Stimulated activated CD8-positive, alpha-beta memory T cell treated with anti-CD3 and anti-CD28 coated beads, Interleukin-4, amount 100 ng/mL, for 48 hours (primary cell): ENCODE measurements around the gene ADD2.

Experiments
- DNase-seq: peaks from one replicate; pipeline ENCODE4 v3.0.0-alpha.2; 2020

Gene ADD2

DNA sequence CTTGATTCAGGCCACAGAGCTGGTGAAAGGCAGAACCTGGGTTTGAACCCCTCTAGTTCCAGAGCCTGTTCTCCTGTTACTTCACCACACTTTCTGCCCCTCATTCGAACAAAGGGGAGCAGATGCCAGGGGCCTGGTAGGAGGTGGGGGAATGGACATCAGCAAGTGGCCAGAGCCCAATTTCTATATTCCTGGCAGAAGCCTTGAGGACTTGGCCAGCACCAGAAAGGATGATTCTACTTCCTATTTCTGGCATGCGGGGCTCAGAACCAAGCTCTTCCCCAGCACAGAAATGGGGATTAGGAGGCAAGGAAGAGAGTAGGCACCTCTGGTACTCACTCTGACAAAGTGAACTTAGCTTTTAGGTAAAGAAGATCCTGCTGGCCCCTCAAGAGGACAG is 49.3 kb downstream of the ADD2 start:
- no peak for DNase-seq

DNA sequence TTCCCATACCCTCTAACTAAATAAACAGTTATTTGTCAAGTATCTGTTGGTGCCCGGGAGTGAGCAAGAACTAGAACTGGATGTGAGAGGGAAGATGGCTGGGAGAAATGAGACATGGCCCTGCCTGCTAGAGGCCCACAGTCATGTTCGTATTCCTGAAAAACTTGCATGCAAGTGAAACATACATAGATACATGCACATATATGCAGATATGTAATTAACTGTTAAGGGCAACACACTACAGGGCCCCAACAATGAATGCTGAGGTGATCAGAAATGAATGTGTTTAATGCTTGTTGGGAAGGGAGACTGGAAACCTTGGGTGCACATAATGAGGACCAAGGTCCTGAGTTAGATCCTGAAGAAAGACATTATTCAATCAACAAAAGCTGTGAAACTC is 49.8 kb downstream of the ADD2 start:
- no peak for DNase-seq

DNA sequence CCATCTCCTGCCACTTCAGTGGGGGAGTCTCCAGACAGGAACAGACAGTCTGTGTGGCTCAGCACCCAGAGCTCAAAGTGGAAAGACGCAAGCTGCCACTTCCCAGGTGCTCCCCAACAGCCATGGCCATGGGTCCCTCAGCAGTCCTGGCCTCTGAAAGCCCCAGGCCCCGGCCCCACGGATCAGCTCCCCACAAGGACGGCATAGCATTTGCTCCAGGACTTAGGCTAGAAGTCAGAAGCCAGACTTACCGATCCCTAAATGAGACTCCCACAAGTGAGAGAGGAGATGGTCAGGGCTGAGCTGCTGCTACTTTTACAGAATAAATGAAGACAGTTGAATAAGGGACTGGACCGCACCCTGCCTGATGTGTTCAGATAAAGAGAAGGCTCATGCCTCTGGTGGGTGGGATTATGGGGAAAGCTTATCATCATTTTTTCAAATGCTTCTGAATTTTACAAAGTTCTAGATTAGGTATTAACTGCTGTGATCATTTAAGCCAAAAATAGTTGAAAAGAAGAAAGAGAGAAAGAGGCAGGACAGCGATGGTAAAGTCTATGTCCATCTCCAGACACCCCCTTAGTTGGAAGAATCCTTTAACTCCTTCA is 50.5 kb downstream of the ADD2 start:
- DNase-seq, result no peak

DNA sequence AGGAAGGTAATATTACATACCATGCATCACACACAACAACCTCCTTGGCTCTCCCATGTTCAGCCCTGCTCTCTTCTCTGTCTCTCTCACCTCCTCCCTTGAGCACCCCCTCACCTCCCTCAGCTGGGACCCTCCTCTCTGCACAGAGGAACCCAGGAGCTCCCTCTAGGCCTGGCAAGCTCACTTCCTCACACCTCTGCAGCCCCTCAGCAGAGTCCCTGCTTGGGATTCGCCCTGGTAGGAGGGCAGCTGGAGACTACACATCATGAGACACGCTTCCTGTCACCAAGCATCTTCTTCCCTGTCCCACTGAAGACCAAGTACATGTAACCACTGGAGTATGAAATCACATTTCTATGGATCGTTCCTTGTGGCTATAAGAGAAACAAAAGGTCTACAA is 51.0 kb downstream of the ADD2 start:
- no peak for DNase-seq

DNA sequence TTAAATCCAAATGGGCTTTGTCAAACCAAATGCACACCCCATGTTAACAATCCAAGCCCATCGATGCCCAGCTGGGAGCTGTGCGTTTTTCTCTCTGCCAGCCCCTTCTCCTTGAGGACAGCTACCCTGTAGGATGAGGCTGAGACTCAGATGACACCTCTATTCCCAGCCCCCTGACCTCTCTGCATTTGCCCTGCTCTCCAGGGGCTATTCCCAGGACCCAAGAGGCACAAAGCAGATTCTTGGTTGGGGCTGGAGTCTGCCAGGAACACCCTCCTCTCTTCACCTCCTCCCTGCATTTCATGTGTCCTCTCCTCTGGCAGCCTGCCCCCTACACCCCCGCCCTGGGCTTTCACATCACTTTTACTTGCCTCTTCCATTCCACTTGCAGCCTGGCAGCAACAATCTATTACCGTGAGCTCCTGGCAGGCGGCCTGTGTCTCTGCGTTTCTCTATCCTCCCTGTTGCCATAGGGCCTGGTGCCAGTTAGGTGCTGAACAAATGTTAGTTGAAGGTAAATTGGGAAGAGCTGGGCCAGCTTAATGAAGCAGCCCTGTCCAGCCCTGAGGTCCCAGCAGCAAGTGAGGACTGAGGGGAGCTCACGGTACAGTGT is 51.8 kb downstream of the ADD2 start:
- DNase-seq, result no peak

DNA sequence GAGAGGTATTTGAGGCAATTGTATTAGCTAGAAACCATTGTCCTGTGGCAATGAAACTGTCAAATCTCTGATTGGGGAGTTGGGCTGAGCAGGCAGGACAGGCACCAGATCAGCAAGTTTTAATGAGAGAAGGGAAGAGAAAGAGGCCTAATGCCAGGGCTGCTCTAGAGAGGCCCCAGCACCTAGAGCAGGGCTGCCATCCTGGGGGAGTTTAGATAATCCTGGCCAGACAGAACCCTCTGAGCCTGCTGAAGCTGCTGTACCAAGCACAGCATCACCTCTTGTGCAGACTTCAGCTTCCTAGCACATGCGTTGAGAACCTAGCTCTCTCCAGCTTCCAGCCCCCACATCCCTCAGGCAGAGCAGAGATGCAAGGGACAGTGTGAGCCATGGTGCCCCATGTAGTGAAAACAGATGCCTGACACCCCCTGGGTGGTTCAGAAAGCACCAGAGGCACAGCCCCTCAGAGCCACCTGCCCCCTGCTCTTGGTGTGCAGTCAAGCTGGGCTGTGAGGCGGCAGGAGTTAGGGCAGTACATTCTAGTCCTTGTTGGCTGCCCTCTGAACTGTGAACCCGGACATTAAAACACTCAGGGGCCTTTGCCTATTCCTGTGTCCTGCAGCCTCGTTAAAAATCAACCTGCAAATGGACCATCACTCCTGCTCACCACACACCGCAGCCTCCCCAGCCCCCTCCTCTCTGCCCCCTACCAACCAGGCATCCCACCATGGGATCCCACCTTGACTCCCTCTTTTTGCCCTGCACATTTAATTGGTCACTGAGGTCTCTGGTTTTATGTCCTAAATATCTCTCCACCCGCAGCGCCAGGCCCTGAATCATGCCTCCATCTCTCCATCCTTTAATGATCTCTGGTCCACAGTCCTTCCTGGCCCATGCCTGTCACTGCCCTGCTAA is 52.7 kb downstream of the ADD2 start:
- DNase-seq, result no peak

DNA sequence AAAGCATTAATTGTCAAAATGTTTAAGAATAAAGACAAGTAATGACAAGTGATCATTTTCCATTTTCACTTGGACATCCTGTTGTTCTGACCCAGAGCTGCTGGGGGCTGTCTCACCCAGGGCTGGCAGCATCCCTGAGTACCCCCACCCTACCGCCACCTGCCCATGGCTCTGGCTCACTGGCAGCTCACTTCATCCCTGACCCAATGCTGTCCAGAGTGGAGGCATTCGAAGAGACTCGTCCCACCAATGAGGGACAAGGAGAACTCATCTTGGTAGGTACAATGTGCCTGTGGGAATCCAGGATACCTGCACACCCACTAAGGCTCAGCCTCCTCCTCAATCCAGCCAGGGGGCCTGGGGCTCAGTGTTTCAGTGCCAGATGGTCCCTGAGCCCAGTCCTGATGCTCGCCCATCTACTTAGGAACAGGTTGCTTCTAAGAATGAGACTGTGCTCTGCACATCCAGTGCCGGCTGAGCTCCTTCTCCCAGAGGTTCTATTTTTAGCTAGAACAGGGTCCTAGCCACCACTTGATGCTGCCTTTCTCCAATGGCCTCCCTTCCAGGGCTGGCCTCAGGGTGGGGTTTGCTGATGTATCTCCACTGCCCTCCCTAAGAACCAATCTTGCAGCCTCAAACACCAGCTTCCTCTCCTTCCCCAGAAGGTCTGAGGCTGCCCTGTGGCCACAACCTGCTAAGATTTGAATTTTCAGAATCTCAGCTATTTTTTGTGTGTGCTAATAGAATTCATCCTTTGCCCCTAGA is 53.7 kb downstream of the ADD2 start:
- DNase-seq, result no peak

DNA sequence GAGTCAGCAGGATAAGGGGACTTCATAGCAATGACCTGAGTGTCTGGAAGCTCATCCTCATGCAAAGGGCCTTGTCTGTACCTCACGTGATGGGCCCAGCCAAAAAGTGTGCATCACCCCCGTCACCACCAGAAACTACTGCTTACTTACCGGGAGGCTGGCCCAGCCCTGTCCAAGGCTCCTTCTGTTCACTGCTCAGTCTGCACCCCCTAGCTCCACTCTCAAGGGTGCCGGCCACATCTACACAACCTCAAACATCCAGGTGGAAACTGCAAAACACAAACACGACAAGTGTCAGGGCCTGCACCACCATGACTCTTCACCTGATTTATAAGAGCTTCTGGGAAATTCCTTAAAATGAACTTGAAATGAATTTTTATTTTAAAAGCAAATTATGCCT is 55.1 kb downstream of the ADD2 start:
- no peak for DNase-seq

DNA sequence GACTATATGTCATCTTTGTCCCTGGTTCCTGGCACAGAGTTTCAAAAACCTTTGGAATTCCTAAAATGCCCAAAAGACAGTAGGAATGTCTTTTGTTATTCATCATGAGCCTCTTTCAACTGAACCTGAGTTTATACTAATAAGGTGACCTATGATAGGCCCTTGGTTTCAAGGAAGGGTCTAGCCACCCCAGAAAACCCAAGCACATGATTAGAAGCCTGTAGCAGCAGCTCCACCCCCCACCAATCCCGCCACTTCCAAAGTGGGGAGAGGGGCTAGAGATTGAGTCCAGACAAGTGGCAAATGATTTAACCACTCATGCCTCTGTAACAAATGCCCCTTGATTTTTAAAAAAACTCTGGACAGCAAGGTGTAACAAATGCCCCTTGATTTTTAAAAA is 56.8 kb downstream of the ADD2 start:
- DNase-seq, result no peak

DNA sequence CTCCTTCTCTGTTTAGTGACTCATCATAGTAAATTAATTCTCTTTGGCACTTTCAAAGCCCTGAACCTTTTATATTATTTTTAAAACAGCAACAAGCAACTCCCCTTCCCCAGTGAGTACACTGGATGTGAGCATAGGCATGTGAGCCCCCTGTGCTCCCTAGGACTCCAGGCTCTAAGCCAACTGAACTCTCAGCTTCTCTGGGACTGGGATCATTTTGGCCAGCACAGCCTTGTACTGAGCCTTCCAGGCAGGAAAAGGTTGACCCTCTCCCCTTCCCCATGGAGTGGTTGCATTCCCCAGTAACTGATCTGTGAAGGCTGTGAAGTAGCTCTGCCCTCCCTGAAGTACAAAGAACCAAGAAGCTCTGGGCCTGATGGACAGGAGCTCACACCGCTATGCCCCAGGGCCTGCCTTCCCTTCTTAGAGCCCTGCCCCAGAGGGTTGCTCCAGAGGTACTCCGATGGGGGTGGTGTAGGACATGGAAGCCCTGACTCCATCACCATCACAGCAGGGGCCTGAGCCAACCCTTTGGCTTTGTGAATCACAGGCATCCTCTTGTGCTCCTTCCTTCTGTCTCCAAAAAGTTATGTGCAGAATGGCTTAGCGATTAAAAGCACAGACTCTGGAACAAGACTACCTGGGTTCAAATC is 57.8 kb downstream of the ADD2 start:
- DNase-seq, result no peak

DNA sequence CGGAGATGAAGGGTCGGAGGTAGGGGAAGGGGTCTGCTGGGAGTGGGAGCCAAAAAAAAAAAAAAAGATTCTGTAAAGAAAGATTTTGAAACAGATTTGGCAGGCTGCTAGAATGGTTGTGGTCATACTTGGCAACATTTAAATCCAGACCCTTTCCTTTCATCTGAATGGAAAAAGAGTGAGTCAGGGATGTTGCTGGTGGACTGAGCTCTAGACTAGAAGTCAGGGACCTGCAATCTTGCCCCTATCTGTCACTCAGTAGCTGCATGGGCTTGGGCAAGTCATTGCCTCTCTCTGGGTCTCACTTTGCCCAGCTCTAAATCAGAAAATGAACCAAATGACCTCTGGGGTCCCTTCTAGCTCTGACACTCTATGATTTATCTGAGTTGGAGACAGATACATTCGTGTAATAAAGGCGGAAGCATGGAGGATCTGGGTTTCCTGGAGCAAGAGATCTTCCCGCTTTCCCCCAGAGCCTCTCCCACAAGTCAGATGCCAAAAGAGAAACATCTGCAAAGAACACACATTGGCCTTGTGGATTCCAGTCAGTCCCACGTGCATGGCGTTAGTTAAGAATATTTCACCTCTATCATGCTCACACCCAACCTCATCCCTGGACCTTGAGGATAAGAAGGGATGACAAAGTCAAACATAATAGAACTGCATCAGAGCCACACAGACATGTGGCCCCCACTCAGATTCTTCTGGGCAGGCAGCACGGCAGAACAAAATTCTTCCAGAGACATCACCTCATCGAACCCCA is 58.5 kb downstream of the ADD2 start:
- no peak for DNase-seq

DNA sequence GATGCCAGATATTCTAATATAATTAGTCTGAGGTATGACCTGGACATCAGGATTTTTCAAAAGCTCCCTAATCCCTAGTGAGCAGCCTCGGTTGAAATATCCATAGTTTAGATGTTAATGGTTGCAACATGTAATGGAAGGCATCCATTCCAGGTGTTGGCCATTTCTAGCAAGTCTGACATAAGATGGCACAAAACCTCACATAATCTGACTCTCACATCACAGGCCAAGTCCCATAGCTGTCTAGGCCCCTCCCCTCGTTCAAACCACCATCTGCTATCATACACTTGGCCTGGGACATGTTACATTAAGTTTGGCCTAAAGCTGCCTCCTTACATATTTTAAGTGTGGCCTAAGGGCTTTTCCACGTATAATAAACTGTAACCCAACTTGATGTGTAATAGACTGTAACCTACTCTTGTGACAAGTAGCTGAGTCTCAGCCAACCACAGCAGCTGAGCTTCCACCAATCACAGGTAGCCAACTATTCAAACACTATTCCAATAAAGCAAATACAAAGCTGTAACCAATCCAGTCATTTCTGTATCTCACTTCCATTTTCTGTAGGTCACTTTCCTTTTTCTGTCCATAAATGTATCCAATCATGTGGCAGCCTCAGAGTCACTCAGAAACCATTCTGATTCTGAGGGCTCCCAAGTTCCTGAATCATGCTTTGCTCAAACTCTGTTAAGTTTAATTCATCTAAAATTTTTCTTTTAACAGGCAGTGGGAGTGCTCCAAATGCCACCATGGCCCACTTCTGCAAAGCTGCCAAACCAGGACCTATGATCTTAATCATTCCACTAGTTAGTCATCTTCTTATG is 59.4 kb downstream of the ADD2 start:
- peak; percentile 41 for DNase-seq

DNA sequence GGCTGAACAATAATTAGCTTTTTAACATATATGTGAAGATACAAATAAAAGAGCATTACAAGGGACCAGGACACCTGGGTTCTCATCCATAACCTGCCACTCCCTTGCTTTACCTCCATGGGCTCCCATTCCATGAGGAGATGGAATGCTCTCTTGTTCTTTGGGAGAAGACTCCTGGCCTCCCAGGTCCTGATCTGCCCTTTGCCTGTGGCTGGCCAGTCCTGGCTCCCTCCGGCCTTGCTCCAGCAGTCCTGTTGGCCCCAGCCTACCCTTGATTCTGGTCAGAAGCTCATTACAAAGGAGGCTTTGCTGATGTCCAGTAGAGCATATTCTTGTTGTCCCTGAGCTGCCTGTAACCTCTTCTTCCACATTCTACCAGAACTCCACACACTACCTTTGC is 60.3 kb downstream of the ADD2 start:
- no peak for DNase-seq

DNA sequence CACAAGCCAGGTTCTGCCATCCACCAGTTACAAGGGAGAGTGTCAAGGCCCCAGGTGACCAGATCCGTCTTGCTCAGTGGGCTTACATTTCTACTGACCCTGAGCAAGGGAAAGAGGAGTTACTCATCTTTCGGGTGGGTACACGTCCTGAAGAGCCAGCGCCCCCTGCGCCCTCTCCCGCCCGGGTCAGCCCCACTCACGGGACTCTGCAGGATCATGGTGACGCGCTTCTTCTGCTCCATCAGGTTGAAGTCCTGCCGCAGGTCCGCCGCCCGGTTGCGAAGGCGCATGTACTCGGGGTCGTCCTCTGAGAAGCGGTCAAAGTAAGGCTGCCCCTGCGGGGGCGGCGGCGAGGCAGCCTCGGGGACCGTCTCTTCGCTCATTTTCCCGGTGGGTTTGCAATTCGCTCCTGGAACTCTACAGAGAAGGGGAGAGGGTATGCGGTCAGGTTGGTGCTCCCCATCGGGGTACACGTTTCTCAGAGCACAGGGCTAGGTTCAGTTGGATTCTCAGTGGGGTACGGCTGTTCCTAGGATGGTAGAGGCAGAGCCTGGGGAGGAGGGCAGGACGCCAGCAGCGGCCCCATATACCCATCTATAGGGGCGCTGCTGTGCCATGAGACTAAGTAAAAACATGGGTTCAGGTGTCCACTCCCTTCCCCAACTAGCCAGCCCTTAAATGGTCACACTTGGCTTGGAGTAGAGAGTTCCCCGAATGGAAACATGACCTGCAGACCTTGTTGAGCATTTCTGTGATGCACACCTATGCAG is 61.8 kb downstream of the ADD2 start:
- DNase-seq, result no peak

DNA sequence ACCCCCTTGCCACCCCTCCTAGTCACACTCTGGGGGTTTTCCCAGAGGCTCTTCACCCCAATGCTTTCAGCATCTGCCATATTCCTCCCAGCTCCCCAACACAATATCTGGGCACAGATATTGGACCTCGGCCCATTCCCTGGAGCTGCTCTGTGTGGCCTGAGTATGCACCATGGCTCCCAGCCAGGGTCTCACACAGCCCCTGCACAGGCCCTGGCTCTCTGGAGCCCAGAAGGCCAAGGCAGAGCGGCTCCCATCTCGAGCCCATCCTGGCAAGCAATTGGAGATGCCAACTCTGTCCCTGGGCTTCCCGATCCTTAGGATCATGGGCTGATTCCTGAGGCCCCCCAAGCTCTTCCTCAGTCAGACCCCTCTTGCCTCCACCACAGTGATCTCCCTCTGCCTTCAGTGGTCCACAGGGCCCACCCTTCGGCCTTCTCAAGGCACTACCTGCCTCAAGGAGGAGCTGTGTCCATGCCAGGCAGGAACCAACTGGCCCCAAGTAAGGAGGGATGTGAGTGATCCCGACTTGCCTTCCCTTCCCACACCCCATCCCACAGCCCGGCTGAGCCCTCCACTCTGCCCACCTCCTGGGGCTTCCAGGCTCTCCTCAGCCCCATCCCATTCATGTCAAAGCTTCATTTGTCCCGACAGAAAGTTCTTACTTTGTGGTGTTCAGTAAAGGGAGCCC is 62.7 kb downstream of the ADD2 start:
- no peak for DNase-seq

DNA sequence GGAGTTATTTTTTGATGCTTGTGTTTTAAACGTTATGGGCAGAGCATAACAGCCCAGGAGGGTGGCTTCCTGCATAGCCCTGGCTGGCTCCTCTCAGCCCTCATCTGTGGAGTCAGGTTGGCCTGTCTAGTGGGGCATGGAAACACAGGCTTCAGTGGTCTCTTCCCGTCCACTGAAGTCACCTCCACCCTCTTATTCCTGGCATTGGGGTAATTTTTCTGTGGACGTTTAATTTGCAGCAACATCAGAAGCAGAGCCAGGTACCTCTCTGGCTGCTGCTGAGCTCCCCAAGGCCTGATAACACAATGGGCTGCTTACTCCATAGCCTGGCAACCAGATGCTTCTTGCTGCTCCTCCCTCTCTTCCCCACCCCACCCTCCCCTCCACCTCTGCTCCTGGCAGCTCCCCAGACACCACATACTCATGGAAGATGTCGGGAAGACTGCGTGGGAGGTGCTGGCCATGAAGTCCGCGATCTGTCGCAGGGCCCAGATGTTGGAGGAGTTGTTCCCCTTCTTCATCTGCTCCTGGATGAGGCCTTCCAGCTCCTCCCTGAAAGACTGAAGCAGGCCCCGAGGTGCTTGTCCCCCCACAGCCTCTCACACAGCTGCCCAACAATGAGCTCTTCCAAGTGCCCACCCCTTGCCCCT is 64.0 kb downstream of the ADD2 start:
- DNase-seq, result no peak

DNA sequence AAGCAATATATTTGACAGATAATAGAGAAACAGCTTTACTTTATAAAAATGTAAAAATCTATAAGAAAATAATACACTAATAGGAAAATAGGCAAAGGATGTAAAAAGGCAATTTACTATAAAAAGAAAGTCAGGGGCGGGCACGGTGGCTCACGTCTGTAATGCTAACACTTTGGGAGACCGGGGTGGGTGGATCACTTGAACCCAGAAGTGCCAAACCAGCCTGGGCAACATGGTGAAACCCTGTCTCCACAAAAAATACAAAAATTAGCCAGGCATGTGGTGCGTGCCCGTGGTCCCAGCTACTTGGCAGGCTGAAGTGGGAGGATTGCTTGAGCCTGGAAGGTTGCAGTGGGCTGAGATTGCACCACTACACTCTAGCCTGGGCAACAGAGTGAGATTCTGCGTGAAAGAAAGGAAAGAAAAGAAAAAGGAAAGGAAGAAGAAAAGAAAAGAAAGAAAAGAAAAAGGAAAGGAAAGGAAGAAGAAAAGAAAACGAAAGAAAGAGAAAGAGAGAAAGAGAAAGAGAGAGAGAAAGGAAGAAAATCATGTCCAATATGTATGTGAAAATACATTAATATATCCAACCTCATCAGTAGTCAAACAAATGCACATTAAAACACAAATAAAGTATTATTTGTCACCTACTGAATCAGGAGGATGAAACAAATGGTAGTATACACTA is 65.1 kb downstream of the ADD2 start:
- peak; percentile 1 for DNase-seq

DNA sequence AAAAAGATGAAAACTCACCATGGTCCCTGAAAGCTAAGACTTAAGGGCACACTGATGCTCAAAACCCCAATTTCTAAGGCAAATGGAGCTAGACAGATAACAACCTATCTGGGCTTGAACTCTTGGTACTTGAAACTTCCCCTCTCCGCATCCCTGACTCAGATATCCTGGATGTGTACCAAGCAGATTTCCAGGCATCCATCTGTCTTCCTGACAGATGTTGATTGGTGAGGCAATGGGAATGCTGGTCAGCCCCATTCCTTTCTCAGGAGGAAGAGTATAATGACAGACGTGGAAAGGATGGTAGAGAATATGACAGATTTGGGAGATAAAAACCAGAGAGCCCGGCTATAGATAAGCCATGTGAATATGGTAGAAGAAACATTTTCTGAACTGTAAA is 69.2 kb downstream of the ADD2 start:
- DNase-seq, result no peak
